Measurements from ENCODE around the gene SF3B2.

The SF3B2 gene

GRCh38 chr11:66050581-66051231 lies 1.5 kb upstream of the SF3B2 start:
- no peak for DNase-seq

GRCh38 chr11:66051371-66051765 lies 796 bp upstream of the SF3B2 start:
- DNase-seq: no peak

- no peak for DNase-seq
Observed at GRCh38 chr11:66052664-66052982, 459 bp downstream of the SF3B2 start.

- DNase-seq: no peak
Observed at GRCh38 chr11:66055021-66055420, 2.9 kb downstream of the SF3B2 start.

GRCh38 chr11:66056501-66056900 lies 4.3 kb downstream of the SF3B2 start:
- DNase-seq: no peak

GRCh38 chr11:66059966-66060680 lies 8.0 kb downstream of the SF3B2 start:
- DNase-seq: no peak

- no peak for DNase-seq
Observed at GRCh38 chr11:66061268-66061667, 9.1 kb downstream of the SF3B2 start.

- no peak for DNase-seq
Observed at GRCh38 chr11:66062408-66062807, 10.2 kb downstream of the SF3B2 start.

- DNase-seq: no peak
Observed at GRCh38 chr11:66063900-66064299, 11.7 kb downstream of the SF3B2 start.

- DNase-seq: no peak
Observed at GRCh38 chr11:66064571-66064970, 12.4 kb downstream of the SF3B2 start.

GRCh38 chr11:66066751-66067150 lies 14.6 kb downstream of the SF3B2 start:
- DNase-seq: no peak

- no peak for DNase-seq
Observed at GRCh38 chr11:66067640-66068039, 15.5 kb downstream of the SF3B2 start.

- DNase-seq: peak; percentile 78
Observed at GRCh38 chr11:66068154-66068821, 16.1 kb downstream of the SF3B2 start.

GRCh38 chr11:66068923-66069714 lies 17.0 kb downstream of the SF3B2 start:
- DNase-seq: peak; percentile 53

GRCh38 chr11:66069715-66070603 lies 17.8 kb downstream of the SF3B2 start, which contains the start of gene PACS1:
Gene PACS1, plus strand, starts transcription at chr11:66070272. Its CDS starts 215 bp downstream, at chr11:66070487.
- peak; percentile 91 for DNase-seq

- DNase-seq: peak; percentile 63
Observed at GRCh38 chr11:66070604-66071380, 18.6 kb downstream of the SF3B2 start.

GRCh38 chr11:66071381-66071801 lies 19.2 kb downstream of the SF3B2 start:
- no peak for DNase-seq

GRCh38 chr11:66072081-66072480 lies 19.9 kb downstream of the SF3B2 start:
- no peak for DNase-seq

- DNase-seq: no peak
Observed at GRCh38 chr11:66072518-66072917, 20.4 kb downstream of the SF3B2 start.

GRCh38 chr11:66073669-66074068 lies 21.5 kb downstream of the SF3B2 start:
- no peak for DNase-seq

- no peak for DNase-seq
Observed at GRCh38 chr11:66075273-66075672, 23.1 kb downstream of the SF3B2 start.

Data from right hindlimb (tissue), 1 donor.